OCI-LY7 (cell line): Measurements from ENCODE around the gene FAM13A. TPM values are rescaled to one million over a fixed set of nuclear protein-coding genes. Genes with fewer than 3 reads are reported as not detected.

Experiments
- BruUV-seq: library from RNA; stranded (reverse); fragments of 400-500 nt; replicated peaks from 2 replicates; lab custom pipeline; 2021; lab: Mats Ljungman, UMichigan
- CTCF ChIA-PET: fragments of 300-600 bp; sonication (Branson Sonifier 250); formaldehyde crosslinking; loops from one replicate; lab custom pipeline; 2022; ENCODE audit warnings: antibody characterized with exemption; ENCODE audit not compliant: unreplicated experiment; lab: Charles Lee
- POLR2A ChIA-PET: fragments of 300-600 bp; sonication (Branson Sonifier 250); formaldehyde crosslinking; loops from one replicate; lab custom pipeline; 2022; ENCODE audit warnings: antibody characterized with exemption; lab: Charles Lee
- DNase-seq: peaks from one replicate; pipeline ENCODE4 v3.0.0-alpha.2; 2015; ENCODE audit warnings: low spot score
- H2AFZ ChIP-seq: fragments of 200-600 bp; sonication (generic), shearing (Covaris generic); 2 replicates; pipeline ENCODE4 v1.6.1; 2014; ENCODE audit warnings: mild to moderate bottlenecking, antibody characterized with exemption, low read length, moderate library complexity
- H3K27ac ChIP-seq: fragments of 200-600 bp; sonication (generic); 2 replicates; pipeline ENCODE4 v1.5.1; 2014; ENCODE audit warnings: mixed run types, low read depth, mild to moderate bottlenecking, moderate library complexity, low read length, inconsistent platforms; ENCODE audit not compliant: poor library complexity, severe bottlenecking
- H3K36me3 ChIP-seq: fragments of 200-600 bp; sonication (generic); 2 replicates; pipeline ENCODE4 v1.6.1; 2014; ENCODE audit warnings: mild to moderate bottlenecking, antibody characterized with exemption, low read length, moderate library complexity, mixed read lengths; ENCODE audit not compliant: insufficient read depth
- H3K4me1 ChIP-seq: fragments of 200-600 bp; sonication (generic); 2 replicates; pipeline ENCODE4 v1.5.1; 2014; ENCODE audit warnings: mild to moderate bottlenecking, low read length; ENCODE audit not compliant: insufficient read depth, poor library complexity, severe bottlenecking
- H3K4me2 ChIP-seq: fragments of 200-600 bp; sonication (generic); 2 replicates; pipeline ENCODE4 v1.6.1; 2014; ENCODE audit warnings: mild to moderate bottlenecking, low read length
- H3K4me3 ChIP-seq: fragments of 200-600 bp; sonication (generic); 2 replicates; pipeline ENCODE4 v1.5.1; 2014; ENCODE audit warnings: mild to moderate bottlenecking, low read depth, low read length; ENCODE audit not compliant: poor library complexity, severe bottlenecking
- H3K79me2 ChIP-seq: fragments of 200-600 bp; sonication (generic); 2 replicates; pipeline ENCODE4 v1.6.1; 2016; ENCODE audit warnings: low read depth, mild to moderate bottlenecking, low read length, moderate library complexity, mixed read lengths; ENCODE audit not compliant: insufficient read depth
- H3K9me2 ChIP-seq: fragments of 200-600 bp; sonication (generic); 2 replicates; pipeline ENCODE4 v1.6.1; 2016; ENCODE audit warnings: mild to moderate bottlenecking, low read length, mixed read lengths; ENCODE audit not compliant: insufficient read depth
- H3K9me3 ChIP-seq: fragments of 200-600 bp; sonication (generic); 2 replicates; pipeline ENCODE4 v1.6.1; 2014; ENCODE audit warnings: mild to moderate bottlenecking, mixed run types, low read length, mixed read lengths
- H4K20me1 ChIP-seq: fragments of 200-600 bp; sonication (generic); 2 replicates; pipeline ENCODE4 v1.6.1; 2014; ENCODE audit warnings: mild to moderate bottlenecking, antibody characterized with exemption, low read length, moderate library complexity, mixed read lengths; ENCODE audit not compliant: insufficient read depth
- EZH2phosphoT487 ChIP-seq: fragments of 200-600 bp; sonication (generic); IDR thresholded peaks from 2 replicates; pipeline ENCODE4 v1.6.1; 2018; ENCODE audit warnings: low read depth, borderline replicate concordance, mild to moderate bottlenecking, mixed run types, antibody characterized with exemption, low read length, moderate library complexity, mixed read lengths
- intact Hi-C: fragments of 100-400 bp; cut with micrococcal nuclease; formaldehyde crosslinking; loops from one replicate; pipeline ENCODE4 v1.10.0; 2022; ENCODE audit not compliant: unreplicated experiment
- total RNA-seq, 2 experiments: library from RNA; depleted of rRNA in 1 of 2; stranded (reverse); fragments of >200 nt in 1 of 2; shearing (Covaris generic) in 1 of 2; gene quantifications; 2 replicates each; pipeline ENCODE4 v1.2.3, GENCODE V29; 2014 to 2022
- TF ChIP-seq, protein P1 (sequence below): fragments of 200-600 bp; sonication (generic); conservative IDR thresholded peaks from 2 replicates; pipeline ENCODE4 v1.5.1; 2014; ENCODE audit warnings: mild to moderate bottlenecking, antibody characterized with exemption, low read length, moderate library complexity, mixed read lengths

FAM13A gene
- total RNA-seq, 2 experiments from 2014 or later: not detected

DNA sequence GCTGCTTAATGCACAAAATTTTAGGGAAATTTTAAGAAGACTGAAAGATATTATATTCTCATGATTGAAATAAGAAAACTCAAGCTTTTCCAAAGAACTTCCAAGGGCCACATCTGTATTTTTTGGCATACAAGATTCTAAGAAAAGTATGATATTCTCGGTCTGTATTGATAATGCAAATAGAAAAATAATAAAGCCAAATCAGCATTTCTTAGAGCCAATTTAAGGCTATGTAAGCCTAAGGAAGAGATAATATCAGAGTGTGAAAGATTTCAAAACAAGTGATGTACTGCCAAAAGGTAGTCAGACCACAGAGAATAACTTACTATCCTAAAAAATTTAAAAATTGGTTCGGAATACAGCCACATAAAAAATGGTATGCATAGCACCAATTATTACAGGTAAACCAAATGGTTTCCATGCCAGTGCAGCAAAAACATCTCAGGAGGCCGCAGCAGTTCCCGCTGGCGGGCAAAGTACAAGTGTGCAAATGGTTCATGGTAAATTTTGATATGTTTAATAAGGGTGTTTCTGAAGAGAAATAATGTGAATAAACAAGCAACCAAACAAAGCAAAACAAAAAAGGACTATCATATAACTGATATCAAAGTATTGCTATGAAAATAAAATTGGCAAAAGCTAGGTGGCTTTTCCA is 324.1 kb downstream of the FAM13A start:
- H2AFZ ChIP-seq: no peak overlapping the region
- H3K4me1 ChIP-seq: no peaks in the 10 kb centered on the region
- intact Hi-C loops: no loop called here
- no peaks in the 10 kb centered on the region for H3K9me3 ChIP-seq
- no peaks in the 10 kb centered on the region for H4K20me1 ChIP-seq
- H3K4me2 ChIP-seq: no peak overlapping the region
- H3K79me2 ChIP-seq: no peaks in the 10 kb centered on the region
- DNase-seq: no peak
- H3K36me3 ChIP-seq: no peaks in the 10 kb centered on the region
- no TSS peak for BruUV-seq
- no peak overlapping the region for H3K27ac ChIP-seq
- CTCF ChIA-PET: no interaction called here
- TF ChIP-seq EZH2phosphoT487: no peak
- TF ChIP-seq, protein P1, sequence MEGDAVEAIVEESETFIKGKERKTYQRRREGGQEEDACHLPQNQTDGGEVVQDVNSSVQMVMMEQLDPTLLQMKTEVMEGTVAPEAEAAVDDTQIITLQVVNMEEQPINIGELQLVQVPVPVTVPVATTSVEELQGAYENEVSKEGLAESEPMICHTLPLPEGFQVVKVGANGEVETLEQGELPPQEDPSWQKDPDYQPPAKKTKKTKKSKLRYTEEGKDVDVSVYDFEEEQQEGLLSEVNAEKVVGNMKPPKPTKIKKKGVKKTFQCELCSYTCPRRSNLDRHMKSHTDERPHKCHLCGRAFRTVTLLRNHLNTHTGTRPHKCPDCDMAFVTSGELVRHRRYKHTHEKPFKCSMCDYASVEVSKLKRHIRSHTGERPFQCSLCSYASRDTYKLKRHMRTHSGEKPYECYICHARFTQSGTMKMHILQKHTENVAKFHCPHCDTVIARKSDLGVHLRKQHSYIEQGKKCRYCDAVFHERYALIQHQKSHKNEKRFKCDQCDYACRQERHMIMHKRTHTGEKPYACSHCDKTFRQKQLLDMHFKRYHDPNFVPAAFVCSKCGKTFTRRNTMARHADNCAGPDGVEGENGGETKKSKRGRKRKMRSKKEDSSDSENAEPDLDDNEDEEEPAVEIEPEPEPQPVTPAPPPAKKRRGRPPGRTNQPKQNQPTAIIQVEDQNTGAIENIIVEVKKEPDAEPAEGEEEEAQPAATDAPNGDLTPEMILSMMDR: no peak
- no peaks in the 10 kb centered on the region for H3K9me2 ChIP-seq
- POLR2A ChIA-PET: interaction anchor here (0.7 kb wide), 3 partner anchors 8 to 278 kb away, joined by 3 to 4 read pairs (median 3); no protein-coding TSS in a partner anchor
- no peak overlapping the region for H3K4me3 ChIP-seq

DNA sequence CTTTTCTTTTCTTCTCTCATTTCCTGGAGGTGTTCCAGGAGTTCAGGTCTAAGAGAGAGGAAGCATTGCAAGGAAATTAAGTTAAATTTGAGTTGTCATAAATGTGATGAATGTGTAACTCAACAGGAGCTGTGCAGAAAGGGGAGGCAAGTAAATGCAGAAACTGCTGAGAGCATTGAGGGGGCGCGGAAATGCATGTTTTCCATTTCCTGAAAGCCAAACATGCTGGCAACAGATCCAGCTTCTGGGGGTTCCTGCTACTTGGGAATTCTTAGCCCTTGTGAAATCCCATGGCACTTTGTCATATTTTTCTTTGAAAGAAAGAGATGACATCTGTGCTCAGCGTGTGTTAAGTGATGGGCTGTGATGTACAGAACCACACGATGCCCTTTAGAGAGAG is 325.6 kb downstream of the FAM13A start:
- ChIA-PET POLR2A (interaction anchor here (0.5 kb wide), 1 partner anchor 83 kb away, joined by 3 read pairs; no protein-coding TSS in a partner anchor), CTCF (no interaction called here)
- no peak for TF ChIP-seq EZH2phosphoT487
- TF ChIP-seq, protein P1: no peak
- no peak overlapping the region for H3K4me2 ChIP-seq
- no peaks in the 10 kb centered on the region for H3K79me2 ChIP-seq
- no peak overlapping the region for H3K4me3 ChIP-seq
- H2AFZ ChIP-seq: no peak overlapping the region
- no peaks in the 10 kb centered on the region for H3K9me2 ChIP-seq
- no peaks in the 10 kb centered on the region for H3K36me3 ChIP-seq
- no peaks in the 10 kb centered on the region for H3K9me3 ChIP-seq
- no peaks in the 10 kb centered on the region for H4K20me1 ChIP-seq
- DNase-seq: no peak
- H3K27ac ChIP-seq: no peak overlapping the region
- BruUV-seq: no TSS peak
- intact Hi-C loops: no loop called here
- no peaks in the 10 kb centered on the region for H3K4me1 ChIP-seq

DNA sequence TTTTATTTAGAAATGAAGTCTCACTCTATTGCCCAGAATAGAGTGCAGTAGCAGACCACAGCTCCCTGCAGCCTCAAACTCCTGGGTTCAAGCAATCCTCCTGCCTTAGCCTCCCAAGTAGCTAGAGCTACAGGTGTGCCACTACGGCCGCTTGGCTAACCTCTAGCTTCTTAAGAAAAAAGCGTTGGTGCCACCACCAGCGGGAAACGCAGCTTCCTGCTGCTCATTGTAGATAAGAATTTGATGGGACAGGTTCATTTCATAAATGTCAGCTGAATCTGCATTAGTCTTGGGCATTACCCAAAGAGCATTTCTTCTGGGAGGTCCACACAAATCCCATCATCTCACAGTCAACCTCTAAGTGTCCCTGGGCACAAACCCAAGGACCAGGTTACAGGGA is 326.2 kb downstream of the FAM13A start:
- Histone ChIP-seq H3K9me3 (no peaks in the 10 kb centered on the region), H3K4me1 (no peaks in the 10 kb centered on the region), H4K20me1 (no peaks in the 10 kb centered on the region), H3K27ac (no peak overlapping the region), H3K36me3 (no peaks in the 10 kb centered on the region), H3K79me2 (no peaks in the 10 kb centered on the region), H3K4me2 (no peak overlapping the region), H3K9me2 (no peaks in the 10 kb centered on the region), H2AFZ (no peak overlapping the region), H3K4me3 (no peak overlapping the region)
- ChIA-PET CTCF (no interaction called here), POLR2A (interaction anchor here (0.6 kb wide), 1 partner anchor 293 kb away, joined by 5 read pairs; no protein-coding TSS in a partner anchor)
- no peak for DNase-seq
- no TSS peak for BruUV-seq
- TF ChIP-seq EZH2phosphoT487: no peak
- TF ChIP-seq, protein P1: no peak
- intact Hi-C loops: no loop called here
